Activated T-cell treated with anti-CD3 and anti-CD28 coated beads for 1 hour (primary cell): Measurements from ENCODE around the gene AFF3.

Experiments used
- DNase-seq: peaks from one replicate; pipeline ENCODE4 v3.0.0-alpha.2; 2020; ENCODE audit warnings: low read depth

AFF3 gene

GRCh38 chr2:99879481-99879880, 262.9 kb downstream of the AFF3 start:
- DNase-seq: no peak

- DNase-seq: no peak
Measured at GRCh38 chr2:99878581-99879350, 263.6 kb downstream of the AFF3 start.

DNA sequence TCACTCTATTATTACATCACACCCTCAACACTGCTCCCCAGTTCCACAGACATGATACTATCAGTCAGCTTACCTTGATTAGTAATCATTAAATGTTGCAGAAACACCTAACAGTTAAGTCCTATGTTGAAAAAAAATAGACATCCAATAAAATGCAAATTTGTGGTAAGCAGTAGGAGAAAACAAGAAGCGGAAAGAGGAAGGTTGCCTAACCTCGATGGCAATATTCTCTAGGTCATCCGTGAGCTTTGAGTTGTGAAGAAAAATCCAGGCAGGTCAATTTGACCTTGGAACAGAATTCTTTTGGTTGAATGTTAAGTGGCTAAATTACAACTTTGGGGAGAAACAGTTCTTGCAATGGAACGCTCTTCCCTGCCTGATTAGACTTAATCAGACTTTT, 264.4 kb downstream of the AFF3 start:
- no peak for DNase-seq

- no peak for DNase-seq
Measured at GRCh38 chr2:99876956-99877355, 265.4 kb downstream of the AFF3 start.

GRCh38 chr2:99875627-99876201, 266.7 kb downstream of the AFF3 start:
- no peak for DNase-seq

GRCh38 chr2:99868260-99868659, 274.1 kb downstream of the AFF3 start:
- DNase-seq: no peak

- no peak for DNase-seq
Measured at GRCh38 chr2:99867770-99868169, 274.6 kb downstream of the AFF3 start.

DNA sequence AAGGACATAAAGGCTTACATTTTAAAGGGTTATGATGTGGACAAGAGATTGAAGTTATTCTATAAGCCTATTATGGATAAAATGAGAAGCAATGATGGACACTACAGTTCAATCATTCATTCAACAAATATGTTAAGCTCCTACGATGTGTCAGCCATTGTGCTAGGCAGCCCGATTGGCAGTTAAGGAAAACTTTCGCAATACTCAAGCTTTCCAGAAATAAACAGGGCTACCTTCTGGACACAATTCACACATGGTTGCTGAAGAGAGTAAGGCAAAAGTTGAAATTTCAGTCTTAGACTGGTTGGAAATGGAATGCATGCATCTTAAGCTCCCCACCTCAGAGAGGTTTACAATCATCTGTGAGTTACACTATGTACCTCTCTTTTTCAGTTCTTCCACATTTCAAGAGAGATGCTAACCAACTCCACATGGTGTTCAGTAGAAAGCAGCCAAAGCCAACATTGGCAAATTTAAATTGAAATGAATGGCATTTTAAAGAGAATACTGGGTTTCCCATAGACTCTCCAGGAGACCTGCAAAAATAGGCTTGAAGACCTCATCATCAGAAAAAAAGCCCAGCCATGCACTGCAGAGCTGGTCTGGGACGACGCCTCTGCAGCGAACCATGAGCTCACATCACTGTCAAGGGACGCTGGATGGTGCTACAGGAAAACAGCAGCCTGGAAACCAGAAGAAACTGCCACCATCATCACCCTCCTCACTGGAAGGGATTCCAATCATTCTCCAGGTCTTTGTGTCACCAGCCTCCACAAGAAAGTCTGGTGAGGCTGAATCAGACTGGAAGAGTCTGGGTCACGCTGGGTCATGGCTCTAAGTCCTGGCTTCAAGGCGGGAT, 276.3 kb downstream of the AFF3 start:
- DNase-seq: no peak

GRCh38 chr2:99864561-99865553, 277.5 kb downstream of the AFF3 start:
- DNase-seq: no peak

GRCh38 chr2:99863903-99864270, 278.5 kb downstream of the AFF3 start:
- no peak for DNase-seq

DNA sequence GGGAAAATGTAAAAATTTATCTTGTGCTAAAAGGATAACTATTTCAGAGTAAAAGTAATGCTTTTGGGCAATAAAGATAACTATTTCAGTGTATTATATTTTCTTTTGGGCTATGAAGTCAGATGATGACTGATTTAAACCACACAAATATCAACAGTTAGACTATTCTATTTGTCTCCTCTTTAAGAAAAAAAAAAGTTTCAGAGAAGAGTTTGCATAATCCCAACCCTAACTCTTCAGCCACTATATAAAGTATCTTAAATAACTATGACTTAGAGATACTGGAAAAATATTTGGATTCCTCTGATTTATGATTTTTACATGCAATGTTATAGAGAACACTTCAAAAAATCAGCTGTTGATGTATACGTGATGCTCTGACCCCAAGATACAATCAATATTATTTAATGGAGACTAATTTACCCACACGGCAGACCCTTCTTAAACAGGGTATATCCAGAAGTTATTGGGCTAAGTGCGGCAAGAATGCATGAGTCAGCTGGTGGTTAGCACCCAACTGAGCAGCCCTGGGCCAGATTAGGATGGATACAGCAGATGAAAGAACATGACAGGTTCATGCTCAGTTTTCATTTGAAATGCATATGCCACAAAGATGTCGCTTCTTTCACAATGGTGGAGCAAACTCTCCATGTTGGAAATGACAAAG, 279.0 kb downstream of the AFF3 start:
- no peak for DNase-seq

- DNase-seq: no peak
Measured at GRCh38 chr2:99862566-99862965, 279.8 kb downstream of the AFF3 start.

GRCh38 chr2:99861376-99861760, 281.0 kb downstream of the AFF3 start:
- DNase-seq: no peak

GRCh38 chr2:99860720-99861375, 281.5 kb downstream of the AFF3 start:
- DNase-seq: no peak

GRCh38 chr2:99858951-99859596, 283.3 kb downstream of the AFF3 start:
- no peak for DNase-seq

- DNase-seq: no peak
Measured at GRCh38 chr2:99857867-99858444, 284.4 kb downstream of the AFF3 start.

DNA sequence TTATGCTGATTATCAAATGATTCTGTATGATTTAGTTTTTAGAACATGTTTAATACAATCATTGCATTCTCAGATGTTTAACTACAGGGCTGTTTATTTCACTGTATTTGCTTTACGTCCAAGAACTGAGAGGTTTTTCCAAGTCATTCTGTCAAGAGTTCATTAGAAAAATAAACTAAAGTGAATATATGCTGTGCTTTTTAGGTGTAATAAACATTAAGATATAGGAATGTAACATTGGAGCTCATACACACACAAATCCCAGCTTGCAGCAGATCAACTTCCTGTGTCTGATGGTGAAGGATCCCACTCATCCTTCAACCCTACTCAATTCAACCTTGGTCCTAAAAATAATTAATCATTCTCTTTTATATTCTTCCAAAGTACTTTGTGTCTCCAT, 285.0 kb downstream of the AFF3 start:
- no peak for DNase-seq

DNA sequence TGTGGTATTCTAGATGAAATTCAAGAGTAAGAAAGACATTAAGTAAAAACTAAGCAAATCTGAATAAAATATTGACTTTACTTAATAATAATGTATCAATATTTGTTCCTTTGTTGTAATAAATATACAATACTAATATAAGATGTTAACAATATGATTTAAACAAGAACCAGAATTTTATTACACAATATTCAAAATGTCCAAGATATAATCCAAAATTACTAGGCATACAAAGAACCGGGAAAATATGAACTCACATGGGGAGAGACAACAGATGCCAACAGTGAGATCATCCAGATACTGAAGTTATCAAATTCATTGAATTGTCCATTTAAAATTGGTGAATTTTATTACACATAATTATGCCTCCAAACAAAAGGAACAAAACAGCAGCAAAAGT, 286.3 kb downstream of the AFF3 start:
- DNase-seq: no peak

GRCh38 chr2:99854236-99854852, 288.0 kb downstream of the AFF3 start:
- no peak for DNase-seq
